NCI-H2196 treated with DMSO at 0.1 percent for 48 hours (cell line): ENCODE measurements around the gene SCAND1.

Source experiments
- DNase-seq: peaks from one replicate; lab custom pipeline; 2025; ENCODE audit not compliant: unreplicated experiment; lab: John Stamatoyannopoulos, UW

SCAND1 gene

GRCh38 chr20:35908007-35908406, 46.3 kb downstream of the SCAND1 start:
- no peak for DNase-seq

- no peak for DNase-seq
Measured at GRCh38 chr20:35907017-35907701, 47.1 kb downstream of the SCAND1 start.

- no peak for DNase-seq
Measured at GRCh38 chr20:35904982-35905663, 49.2 kb downstream of the SCAND1 start.

- no peak for DNase-seq
Measured at GRCh38 chr20:35903843-35904242, 50.5 kb downstream of the SCAND1 start.
